ENCODE measurements around the gene MEGF9.

MEGF9 gene

DNA sequence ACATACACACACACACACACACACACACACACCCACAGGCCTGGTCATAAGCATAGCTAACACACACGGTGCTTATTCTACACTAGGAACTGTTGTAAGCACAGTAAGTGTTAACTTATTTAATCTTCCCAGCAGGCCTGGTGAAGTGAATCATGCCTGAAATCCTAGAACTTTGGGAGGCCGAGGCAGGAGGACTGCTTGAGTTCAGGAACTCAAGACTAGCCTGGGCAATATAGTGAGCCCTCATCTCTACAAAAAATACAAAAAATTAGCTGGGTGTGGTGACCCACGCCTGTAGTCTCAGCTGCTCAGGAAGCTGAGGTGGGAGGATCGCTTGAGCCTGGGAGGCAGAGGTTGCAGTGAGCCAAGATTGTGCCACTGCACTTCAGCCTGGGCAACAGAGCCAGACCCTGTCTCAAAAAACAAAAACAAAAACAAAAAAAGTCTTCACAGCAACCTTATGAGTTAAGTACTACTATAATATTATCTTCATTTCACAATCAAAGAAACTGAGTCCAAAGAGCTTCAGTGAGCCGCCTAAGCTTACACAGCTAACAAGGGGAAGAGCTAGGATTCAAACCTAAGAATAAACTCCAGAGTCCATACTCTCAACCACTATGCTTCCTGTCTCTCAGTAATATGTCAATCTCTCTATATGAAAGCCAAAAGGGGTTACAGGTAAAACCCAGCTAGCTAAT is 2.3 kb downstream of the MEGF9 start:
- H3K27ac ChIP-seq = peak overlapping the region; percentile 87
- TF ChIP-seq, protein P1, sequence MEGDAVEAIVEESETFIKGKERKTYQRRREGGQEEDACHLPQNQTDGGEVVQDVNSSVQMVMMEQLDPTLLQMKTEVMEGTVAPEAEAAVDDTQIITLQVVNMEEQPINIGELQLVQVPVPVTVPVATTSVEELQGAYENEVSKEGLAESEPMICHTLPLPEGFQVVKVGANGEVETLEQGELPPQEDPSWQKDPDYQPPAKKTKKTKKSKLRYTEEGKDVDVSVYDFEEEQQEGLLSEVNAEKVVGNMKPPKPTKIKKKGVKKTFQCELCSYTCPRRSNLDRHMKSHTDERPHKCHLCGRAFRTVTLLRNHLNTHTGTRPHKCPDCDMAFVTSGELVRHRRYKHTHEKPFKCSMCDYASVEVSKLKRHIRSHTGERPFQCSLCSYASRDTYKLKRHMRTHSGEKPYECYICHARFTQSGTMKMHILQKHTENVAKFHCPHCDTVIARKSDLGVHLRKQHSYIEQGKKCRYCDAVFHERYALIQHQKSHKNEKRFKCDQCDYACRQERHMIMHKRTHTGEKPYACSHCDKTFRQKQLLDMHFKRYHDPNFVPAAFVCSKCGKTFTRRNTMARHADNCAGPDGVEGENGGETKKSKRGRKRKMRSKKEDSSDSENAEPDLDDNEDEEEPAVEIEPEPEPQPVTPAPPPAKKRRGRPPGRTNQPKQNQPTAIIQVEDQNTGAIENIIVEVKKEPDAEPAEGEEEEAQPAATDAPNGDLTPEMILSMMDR (conservative IDR thresholded peaks at IDR 0.05) = no peak

DNA sequence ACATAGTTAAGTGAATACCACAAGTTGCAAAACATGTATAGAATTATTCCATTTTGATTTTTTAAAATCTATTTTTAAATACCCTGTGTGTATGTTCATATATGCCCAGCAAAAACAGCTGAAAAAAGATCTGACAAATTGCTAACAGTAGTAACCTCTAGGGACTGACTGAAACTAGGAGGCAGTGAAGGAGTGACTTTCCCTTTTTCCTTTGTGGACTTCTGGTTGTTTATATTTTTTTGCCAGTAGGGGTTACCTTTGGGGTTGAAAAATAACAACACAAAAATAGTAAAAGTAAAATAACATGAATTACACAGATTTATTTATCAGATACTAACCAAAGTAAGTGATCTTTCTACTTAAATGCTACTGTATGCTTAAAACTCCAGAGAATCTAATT is 2.9 kb downstream of the MEGF9 start:
- peak overlapping the region; percentile 87 for H3K27ac ChIP-seq
- TF ChIP-seq, protein P1 (conservative IDR thresholded peaks at IDR 0.05) = no peak

DNA sequence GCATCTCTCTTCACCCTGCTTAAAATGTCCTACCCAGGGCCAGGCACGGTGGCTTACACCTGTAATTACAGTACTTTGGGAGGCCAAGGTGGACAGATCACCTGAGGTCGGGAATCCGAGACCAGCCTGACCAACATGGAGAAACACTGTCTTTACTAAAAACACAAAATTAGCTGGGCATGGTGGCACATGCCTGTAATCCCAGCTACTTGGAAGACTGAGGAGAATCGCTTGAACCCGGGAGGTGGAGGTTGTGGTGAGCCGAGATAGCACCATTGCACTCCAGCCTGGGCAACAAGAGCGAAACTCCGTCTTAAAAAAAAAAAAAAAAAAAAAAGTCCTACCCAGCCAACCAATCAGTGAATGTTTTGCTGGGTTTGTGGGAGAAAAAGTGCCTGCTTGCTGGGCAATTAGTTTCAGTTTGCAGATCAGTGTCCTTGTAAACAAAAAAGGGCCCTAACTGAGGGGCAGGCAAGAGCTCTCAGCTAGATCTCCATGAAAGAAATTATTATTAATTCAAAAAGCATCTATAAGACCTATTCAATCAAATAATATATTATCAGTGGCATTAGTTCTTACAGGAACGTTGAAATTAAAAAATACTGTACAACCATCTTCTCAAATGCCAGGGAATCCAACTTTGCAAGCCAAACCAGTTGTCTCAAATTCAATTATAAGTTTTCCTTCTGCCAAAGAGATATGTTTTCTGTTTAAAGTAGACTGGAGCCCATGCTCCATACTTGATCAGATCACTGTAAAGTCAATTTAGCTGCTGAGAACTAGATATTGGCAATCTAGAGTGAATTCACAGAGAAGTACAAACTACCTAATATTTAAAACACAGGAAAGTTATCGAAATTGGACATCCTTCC is 3.9 kb downstream of the MEGF9 start:
- H3K27ac ChIP-seq = peak overlapping the region; percentile 87
- TF ChIP-seq, protein P1 (conservative IDR thresholded peaks at IDR 0.05) = no peak

DNA sequence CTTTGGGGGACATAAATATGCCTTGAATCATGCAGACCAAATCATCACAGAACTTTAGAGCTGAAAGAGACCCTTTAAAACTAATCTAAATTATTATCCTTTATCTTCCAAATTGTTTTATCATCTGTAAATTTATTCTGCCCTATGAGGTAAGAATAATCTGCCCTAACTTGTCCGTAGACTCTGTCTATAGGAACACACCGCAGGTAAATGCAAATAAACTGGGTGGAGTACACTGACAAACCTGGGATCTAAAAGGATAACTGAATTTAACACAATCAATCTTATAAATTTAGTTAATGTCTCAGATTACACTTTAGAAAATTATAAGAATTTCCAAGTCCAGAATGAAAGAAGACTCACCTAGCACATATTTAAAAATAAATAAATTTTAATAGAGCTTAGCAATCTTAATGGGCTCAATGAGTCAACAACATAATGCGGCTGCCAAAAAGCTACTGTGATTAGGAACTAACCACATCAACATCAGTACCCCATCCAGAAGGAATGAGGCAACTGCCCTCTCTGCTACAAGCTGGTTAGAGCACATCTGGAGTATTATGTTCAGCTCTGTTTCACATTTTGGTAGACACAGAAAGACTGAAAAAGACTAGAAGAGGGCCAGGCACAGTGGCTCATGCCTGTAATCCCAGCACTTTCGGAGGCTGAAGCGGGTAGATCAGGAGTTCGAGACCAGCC is 5.6 kb downstream of the MEGF9 start:
- H3K27ac ChIP-seq = peak overlapping the region; percentile 87
- TF ChIP-seq, protein P1 (conservative IDR thresholded peaks at IDR 0.05) = no peak

DNA sequence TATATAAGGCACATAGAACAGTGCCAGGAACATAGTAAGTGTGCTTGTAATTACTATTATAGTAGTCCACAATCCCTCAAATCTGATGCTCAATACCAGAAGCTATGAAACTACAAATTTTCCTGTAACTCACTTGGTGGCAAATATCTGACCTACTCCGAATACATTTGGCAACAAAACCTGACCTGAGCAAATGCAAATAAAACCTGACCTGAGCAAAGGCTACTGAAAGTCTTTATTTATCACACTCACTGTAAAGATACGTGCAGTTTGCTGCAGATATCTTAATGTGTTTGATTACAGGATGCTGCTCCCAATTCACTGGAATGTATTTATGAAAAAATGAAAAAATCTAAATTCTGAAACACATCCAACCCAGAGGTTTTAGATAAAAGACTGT is 7.1 kb downstream of the MEGF9 start:
- TF ChIP-seq, protein P1 (conservative IDR thresholded peaks at IDR 0.05) = no peak
- peak overlapping the region; percentile 87 for H3K27ac ChIP-seq

DNA sequence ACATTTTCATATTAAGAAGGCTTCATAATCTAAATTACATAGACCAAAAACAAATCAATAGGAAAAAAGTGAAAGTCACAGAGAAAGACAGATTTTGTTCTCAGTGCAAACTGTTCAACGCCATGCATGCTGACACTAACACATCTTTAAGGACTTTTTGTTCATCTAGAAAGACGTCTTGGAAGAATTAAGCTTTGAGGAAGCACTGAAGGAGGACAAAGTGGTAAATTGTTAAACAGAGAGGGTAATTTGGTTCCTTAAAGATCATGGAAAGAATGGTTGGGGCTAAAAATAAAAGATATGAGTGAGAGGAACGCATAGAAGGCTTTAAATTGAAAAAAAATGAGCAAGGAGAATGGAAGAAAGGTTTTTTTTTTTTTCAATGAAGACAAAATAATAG is 9.1 kb downstream of the MEGF9 start:
- TF ChIP-seq, protein P1 (conservative IDR thresholded peaks at IDR 0.05) = no peak
- no peak overlapping the region for H3K27ac ChIP-seq

DNA sequence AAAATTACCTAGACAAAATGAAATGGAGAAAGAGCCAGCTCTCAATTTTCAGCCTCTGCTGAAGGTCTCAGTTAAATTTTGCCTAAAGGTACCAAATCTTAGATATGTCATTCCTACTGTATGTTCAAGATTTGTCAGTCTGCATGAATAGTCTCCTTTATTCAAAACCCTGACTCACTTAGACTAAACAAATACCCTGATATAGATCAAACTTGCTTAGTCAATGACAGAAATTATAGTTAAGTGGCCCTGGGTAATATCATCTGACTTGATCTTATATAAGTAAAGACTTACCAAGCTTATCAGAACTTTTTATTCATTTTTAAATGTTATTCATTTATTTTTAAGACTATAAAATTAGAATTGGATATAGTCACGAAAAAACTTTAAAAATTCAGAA is 12.2 kb downstream of the MEGF9 start:
- H3K27ac ChIP-seq = no peak overlapping the region
- TF ChIP-seq, protein P1 (conservative IDR thresholded peaks at IDR 0.05) = no peak
